K562 (cell line): ENCODE data around the gene FAM53A. TPM values are rescaled to one million over a fixed set of nuclear protein-coding genes. Genes with fewer than 3 reads are reported as not detected.

Experiments used
- ATAC-seq: fragments of 200-7000 bp; cut with Tn5 transposase; 3 replicates; pipeline ENCODE4 v1.9.1; 2020; ENCODE audit warnings: moderate library complexity
- BruUV-seq: library from RNA; stranded (reverse); fragments of 400-500 nt; replicated peaks from 2 replicates; lab custom pipeline; 2021; lab: Mats Ljungman, UMichigan
- CTCF ChIA-PET: fragments of 300-600 bp; formaldehyde crosslinking; extraction: SDS; loops from one replicate; lab custom pipeline; 2021; ENCODE audit warnings: low intra/inter-chr PET ratio; lab: Yijun Ruan, JAX
- POLR2A ChIA-PET: fragments of 300-600, 350-650 bp; sonication (Branson Sonifier 250); formaldehyde crosslinking; extraction: SDS; loops from one replicate; lab custom pipeline; 2021; ENCODE audit warnings: antibody characterized with exemption, inconsistent platforms; lab: Yijun Ruan, JAX
- DNase-seq, 4 experiments: peaks; one replicate each; pipeline versions ENCODE4 v3.0.0 to v3.0.0-alpha.2; 2011 to 2018; ENCODE audit warnings: low spot score in 3 of 4, mixed read lengths in 3 of 4; ENCODE audit errors: extremely low read depth in 1 of 4
- FAIRE-seq: peaks from 2 replicates; lab custom pipeline; 2011; peaks lifted over from hg19 to GRCh38; lab: Jason Lieb, UNC
- H2AFZ ChIP-seq: 2 replicates; pipeline ENCODE4 v1.6.0; 2011; ENCODE audit warnings: low read depth, low read length, control low read depth, inconsistent platforms
- H3K27ac ChIP-seq: fragments of 200-600 bp; 3 replicates; pipeline ENCODE4 v1.8.0; 2011; ENCODE audit warnings: low read depth, mild to moderate bottlenecking, control low read depth, inconsistent platforms, low read length, moderate library complexity, mixed read lengths; ENCODE audit errors: extremely low read depth
- H3K27me3 ChIP-seq, 2 experiments: fragments of 300-600 bp in 1 of 2; 2 replicates in 1 of 2; 3 replicates in 1 of 2; pipeline versions ENCODE4 v1.6.0 to v1.8.0; 2011; ENCODE audit warnings: inconsistent platforms in 2 of 2, low read length in 2 of 2, mild to moderate bottlenecking in 1 of 2, mixed read lengths in 1 of 2, moderate library complexity in 1 of 2; ENCODE audit not compliant: control insufficient read depth in 2 of 2, insufficient read depth in 2 of 2
- H3K36me3 ChIP-seq: fragments of 300-600 bp; 3 replicates; pipeline ENCODE4 v1.8.0; 2011; ENCODE audit warnings: mild to moderate bottlenecking, low read length, inconsistent platforms; ENCODE audit not compliant: control insufficient read depth, insufficient read depth
- H3K4me1 ChIP-seq, 2 experiments: fragments of 200-600 bp in 1 of 2; replicated peaks in 1 of 2; 2 replicates in 1 of 2; 3 replicates in 1 of 2; pipeline versions ENCODE4 v1.5.1 to v1.8.0; 2011; ENCODE audit warnings: inconsistent platforms in 2 of 2, low read length in 2 of 2, mild to moderate bottlenecking in 1 of 2, mixed read lengths in 1 of 2, moderate library complexity in 1 of 2; ENCODE audit not compliant: control insufficient read depth in 2 of 2, insufficient read depth in 2 of 2
- H3K4me2 ChIP-seq: 2 replicates; pipeline ENCODE4 v1.6.1; 2011; ENCODE audit warnings: low read length, control low read depth, inconsistent platforms, mixed read lengths; ENCODE audit not compliant: insufficient read depth
- H3K4me3 ChIP-seq: fragments of 200-600 bp; sonication (generic), shearing (Covaris generic); 2 replicates; pipeline ENCODE4 v1.5.1; 2016; ENCODE audit warnings: control low read depth, inconsistent platforms
- H3K79me2 ChIP-seq: fragments of 200-600 bp; 3 replicates; pipeline ENCODE4 v1.8.0; 2011; ENCODE audit warnings: low read length, inconsistent platforms; ENCODE audit not compliant: control insufficient read depth, insufficient read depth
- H3K9ac ChIP-seq, 2 experiments: 2 replicates each; pipeline versions ENCODE4 v1.6.0 to v1.6.1; 2011; ENCODE audit warnings: low read depth in 2 of 2, low read length in 2 of 2, control low read depth in 1 of 2, inconsistent platforms in 1 of 2, mild to moderate bottlenecking in 1 of 2, mixed read lengths in 1 of 2; ENCODE audit not compliant: insufficient read depth in 1 of 2
- H3K9me1 ChIP-seq: one replicate; pipeline ENCODE4 v1.6.0; 2011; ENCODE audit warnings: inconsistent platforms, mild to moderate bottlenecking, low read length, moderate library complexity; ENCODE audit not compliant: control insufficient read depth, insufficient read depth
- H3K9me3 ChIP-seq: replicated peaks from 2 replicates; pipeline ENCODE4 v1.5.1; 2011; ENCODE audit warnings: low read depth, low read length, inconsistent platforms; ENCODE audit not compliant: control insufficient read depth, insufficient read depth
- H4K20me1 ChIP-seq: replicated peaks from 2 replicates; pipeline ENCODE4 v1.6.1; 2011; ENCODE audit warnings: low read length, inconsistent platforms, mixed read lengths; ENCODE audit not compliant: control insufficient read depth, insufficient read depth
- ARID2 ChIP-seq: fragments of 450-650 bp; IDR thresholded peaks from 2 replicates; pipeline ENCODE4 v1.6.1; 2017; ENCODE audit warnings: antibody characterized with exemption, mild to moderate bottlenecking
- CEBPB ChIP-seq: fragments of 450-650 bp; IDR thresholded peaks from 2 replicates; pipeline ENCODE4 v1.6.1; 2016; ENCODE audit warnings: missing genetic modification characterization, missing compliant biosample characterization
- FOXA1 ChIP-seq: fragments of 450-650 bp; IDR thresholded peaks from 2 replicates; pipeline ENCODE4 v1.6.1; 2016; ENCODE audit warnings: mild to moderate bottlenecking, borderline replicate concordance
- FOXM1 ChIP-seq, 2 experiments: fragments of 450-650 bp in 1 of 2; sonication (generic) in 1 of 2; formaldehyde crosslinking in 1 of 2; IDR thresholded peaks; 2 replicates each; pipeline versions ENCODE4 v1.6.1 to v1.9.0; 2017 to 2022; ENCODE audit warnings: low read depth in 2 of 2, mild to moderate bottlenecking in 2 of 2, missing genetic modification reagents in 1 of 2, moderate library complexity in 1 of 2
- GATAD2B ChIP-seq: fragments of 450-650 bp; IDR thresholded peaks from 2 replicates; pipeline ENCODE4 v1.6.1; 2017; ENCODE audit warnings: mild to moderate bottlenecking, borderline replicate concordance
- HNRNPK ChIP-seq: fragments of 200-400 bp; formaldehyde crosslinking; IDR thresholded peaks from one replicate; pipeline ENCODE4 v1.6.1; 2018; ENCODE audit warnings: mild to moderate bottlenecking, low read depth, low read length; ENCODE audit not compliant: poor library complexity, severe bottlenecking
- IRF2 ChIP-seq: sonication (generic); formaldehyde crosslinking; IDR thresholded peaks from 2 replicates; pipeline ENCODE4 v1.8.1; 2022; ENCODE audit warnings: mild to moderate bottlenecking, missing genetic modification reagents
- NONO ChIP-seq, 2 experiments: fragments of 200-400 bp in 1 of 2; fragments of 450-650 bp in 1 of 2; formaldehyde crosslinking in 1 of 2; IDR thresholded peaks; 2 replicates each; pipeline ENCODE4 v1.6.1; 2017; ENCODE audit warnings: low read depth in 2 of 2, mild to moderate bottlenecking in 2 of 2, moderate library complexity in 2 of 2, low read length in 1 of 2
- SIN3B ChIP-seq: fragments of 450-650 bp; IDR thresholded peaks from 2 replicates; pipeline ENCODE4 v1.6.1; 2017; ENCODE audit warnings: low read depth, mild to moderate bottlenecking, moderate library complexity
- SRF ChIP-seq, 2 experiments: fragments of 250-450, 450-650 bp in 1 of 2; sonication (Bioruptor Pico) in 1 of 2; sonication (generic) in 1 of 2; formaldehyde crosslinking; IDR thresholded peaks; 2 replicates each; pipeline versions ENCODE4 v1.5.0 to v1.5.1; 2020 to 2022; ENCODE audit warnings: mild to moderate bottlenecking in 1 of 2, missing genetic modification reagents in 1 of 2
- ZNF133 ChIP-seq: fragments of 250-450 bp; sonication (Bioruptor Pico); IDR thresholded peaks from 2 replicates; pipeline ENCODE4 v1.4.0; 2020; ENCODE audit warnings: mild to moderate bottlenecking
- ZNF175 ChIP-seq: fragments of 200-800 bp; sonication (Bioruptor generic); IDR thresholded peaks from 2 replicates; pipeline ENCODE4 v1.6.1; 2016; ENCODE audit warnings: low read depth, mild to moderate bottlenecking, missing genetic modification characterization, missing compliant biosample characterization
- ZNF217 ChIP-seq: sonication (generic); formaldehyde crosslinking; IDR thresholded peaks from 2 replicates; pipeline ENCODE4 v1.8.0; 2022; ENCODE audit warnings: mild to moderate bottlenecking, missing genetic modification reagents
- WGBS: fragments of 100-300 bp; shearing (Covaris generic); methylation state at CpG from one replicate; pipeline ENCODE4 v1.1.6; 2016; ENCODE audit warnings: low coverage, mixed read lengths; ENCODE audit not compliant: insufficient coverage; ENCODE audit errors: missing lambda C conversion rate; 5-methylcytosine and 5-hydroxymethylcytosine counted together
- in situ Hi-C: fragments of 300-500 bp; cut with MboI; formaldehyde crosslinking; loops from 4 replicates; pipeline ENCODE4 v1.15.0; 2018; ENCODE audit warnings: inconsistent platforms, mixed read lengths
- intact Hi-C: fragments of 100-400 bp; cut with micrococcal nuclease; formaldehyde crosslinking; loops from 2 replicates; pipeline ENCODE4 v1.14.2; 2022
- polyA plus RNA-seq, 8 experiments: library from polyadenylated mRNA; depleted of rRNA in 4 of 8; stranded (reverse) in 5 of 8; unstranded in 3 of 8; fragments of >200 nt; fragmentation: Nextera tagmentation in 2 of 8; fragmentation: Illumina TruSeq in 1 of 8; extraction: Ambion mirVana in 2 of 8; extraction: Trizol in 1 of 8; gene quantifications; 2 replicates each; pipeline versions ENCODE4 v1.2.1 to v1.2.3, GENCODE V29; 2011 to 2014; ENCODE audit warnings: inconsistent platforms in 1 of 8, missing spikeins in 1 of 8
- total RNA-seq, 7 experiments: library from RNA; depleted of rRNA in 6 of 7; stranded (reverse); fragments of >200 nt in 6 of 7; fragmentation: Illumina TruSeq in 2 of 7; extraction: Trizol in 2 of 7; gene quantifications; 2 replicates each; pipeline versions ENCODE4 v1.2.1 to v1.2.3, GENCODE V29; 2011 to 2021; ENCODE audit warnings: low replicate concordance in 1 of 7
- TF ChIP-seq, protein P1 (sequence below): sonication (generic); formaldehyde crosslinking; IDR thresholded peaks from 2 replicates; pipeline ENCODE4 v1.9.0; 2022; ENCODE audit warnings: mild to moderate bottlenecking, missing genetic modification reagents
- TF ChIP-seq, protein P2 (sequence below): sonication (generic); formaldehyde crosslinking; IDR thresholded peaks from 2 replicates; pipeline ENCODE4 v1.8.1; 2023; ENCODE audit warnings: mild to moderate bottlenecking, missing genetic modification reagents
- TF ChIP-seq, protein P3 (sequence below): sonication (generic); formaldehyde crosslinking; IDR thresholded peaks from 2 replicates; pipeline ENCODE4 v1.8.0; 2022; ENCODE audit warnings: missing genetic modification reagents, mild to moderate bottlenecking, moderate library complexity, borderline replicate concordance

The FAM53A gene
- total and polyA plus RNA-seq, 9 of the 15 experiments (the other 6 are each of a cell fraction or from before 2014, with no cell fraction given), result 0.53 to 2.7 (median 1.4) TPM; not detected in 2

DNA sequence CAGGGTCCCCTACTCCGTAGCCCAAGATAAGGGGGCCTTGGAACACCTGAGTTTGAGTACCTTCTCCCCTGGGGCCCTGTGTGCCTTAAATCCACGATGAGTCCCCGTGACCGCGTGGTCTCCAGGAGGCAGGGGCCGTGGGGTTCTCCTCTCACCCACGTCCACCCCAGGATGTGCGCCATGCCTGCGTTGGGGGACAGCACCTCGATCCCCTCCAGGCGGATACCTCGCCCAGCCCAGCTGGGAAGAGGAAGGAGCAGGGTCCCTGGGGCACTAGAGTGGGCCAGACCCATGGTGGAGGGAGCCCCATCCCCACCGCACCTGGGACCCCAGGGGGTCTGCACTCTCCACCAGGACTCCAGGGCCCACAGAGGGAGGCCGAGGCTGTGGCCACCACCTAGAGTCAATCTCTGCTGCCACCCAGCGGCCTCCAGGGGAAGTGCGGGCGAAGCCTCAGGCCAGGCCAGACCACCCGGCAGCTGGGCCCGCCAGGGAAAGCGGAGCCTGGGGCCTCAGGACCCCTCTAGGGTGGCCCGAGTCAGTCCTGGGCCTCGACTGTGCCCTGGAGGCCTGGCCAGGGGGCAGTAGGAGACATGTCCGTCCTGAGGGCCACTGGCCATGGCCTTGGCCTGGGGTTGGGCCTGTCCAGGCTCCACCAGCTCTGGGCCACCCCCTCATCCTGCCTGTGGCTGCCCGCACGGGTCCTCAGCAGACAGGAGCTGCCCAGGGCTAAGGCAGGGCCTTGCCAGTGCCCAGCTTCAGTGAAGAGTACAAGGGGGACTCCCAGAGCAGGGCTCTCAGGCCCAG, 55.0 kb downstream of the FAM53A start:
- intact Hi-C loops (loop anchor here (2.0 kb wide), 1 partner anchor 272 kb away; no protein-coding TSS in a partner anchor), in situ Hi-C loops (loop anchor here (5.0 to 10.0 kb wide), 2 partner anchors 277 to 494 kb away; no protein-coding TSS in a partner anchor)
- no peaks in the 10 kb centered on the region for H3K79me2 ChIP-seq
- DNase-seq, result peak; percentile 72 to 88 (median 83)
- H3K4me2 ChIP-seq, result no peak overlapping the region
- H3K4me3 ChIP-seq, result no peak overlapping the region
- peaks cover 12 to 36% of the 10 kb centered on the region in 2 experiments; a peak in 4 of 5 replicates for H3K4me1 ChIP-seq
- no peaks in the 10 kb centered on the region for H3K36me3 ChIP-seq
- 6% methylated on average over 16 of the region's 25 CpGs for WGBS
- CTCF ChIA-PET, result interaction anchor here (0.7 to 1.7 kb wide), 2 partner anchors 273 to 464 kb away, joined by 3 to 7 read pairs; no protein-coding TSS in a partner anchor
- H4K20me1 ChIP-seq, result 0 out of 2 replicates have a peak, but pooled peaks cover 4% of the 10 kb centered on the region
- peak; percentile 96 for ATAC-seq
- peaks cover 0 to 5% of the 10 kb centered on the region in 2 experiments; a peak in 1 of 5 replicates for H3K27me3 ChIP-seq
- H2AFZ ChIP-seq, result no peak overlapping the region
- peak; percentile 75 for FAIRE-seq
- H3K27ac ChIP-seq, result no peak overlapping the region
- no peaks in the 10 kb centered on the region for H3K9me1 ChIP-seq
- POLR2A ChIA-PET, result interaction anchor here (0.6 to 0.9 kb wide), 3 partner anchors 25 to 102 kb away, joined by 3 read pairs; no protein-coding TSS in a partner anchor
- H3K9ac ChIP-seq, result peak overlapping the region in 1 of 2 experiments; percentile 67; a peak in 1 of 4 replicates
- BruUV-seq, result no TSS peak
- no peaks in the 10 kb centered on the region; the same call in 1 of the 2 replicates for H3K9me3 ChIP-seq
- no peak for TF ChIP-seq IRF2 (CRISPR knock-in tag)
- TF ChIP-seq SIN3B, result no peak
- TF ChIP-seq, protein P1, sequence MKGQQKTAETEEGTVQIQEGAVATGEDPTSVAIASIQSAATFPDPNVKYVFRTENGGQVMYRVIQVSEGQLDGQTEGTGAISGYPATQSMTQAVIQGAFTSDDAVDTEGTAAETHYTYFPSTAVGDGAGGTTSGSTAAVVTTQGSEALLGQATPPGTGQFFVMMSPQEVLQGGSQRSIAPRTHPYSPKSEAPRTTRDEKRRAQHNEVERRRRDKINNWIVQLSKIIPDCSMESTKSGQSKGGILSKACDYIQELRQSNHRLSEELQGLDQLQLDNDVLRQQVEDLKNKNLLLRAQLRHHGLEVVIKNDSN (CRISPR knock-in tag), result no peak
- TF ChIP-seq HNRNPK, result no peak
- no peak for TF ChIP-seq ZNF175 (CRISPR knock-in tag)
- TF ChIP-seq GATAD2B, result peak; percentile 42; the same call in 1 of the 2 replicates
- TF ChIP-seq, protein P2, sequence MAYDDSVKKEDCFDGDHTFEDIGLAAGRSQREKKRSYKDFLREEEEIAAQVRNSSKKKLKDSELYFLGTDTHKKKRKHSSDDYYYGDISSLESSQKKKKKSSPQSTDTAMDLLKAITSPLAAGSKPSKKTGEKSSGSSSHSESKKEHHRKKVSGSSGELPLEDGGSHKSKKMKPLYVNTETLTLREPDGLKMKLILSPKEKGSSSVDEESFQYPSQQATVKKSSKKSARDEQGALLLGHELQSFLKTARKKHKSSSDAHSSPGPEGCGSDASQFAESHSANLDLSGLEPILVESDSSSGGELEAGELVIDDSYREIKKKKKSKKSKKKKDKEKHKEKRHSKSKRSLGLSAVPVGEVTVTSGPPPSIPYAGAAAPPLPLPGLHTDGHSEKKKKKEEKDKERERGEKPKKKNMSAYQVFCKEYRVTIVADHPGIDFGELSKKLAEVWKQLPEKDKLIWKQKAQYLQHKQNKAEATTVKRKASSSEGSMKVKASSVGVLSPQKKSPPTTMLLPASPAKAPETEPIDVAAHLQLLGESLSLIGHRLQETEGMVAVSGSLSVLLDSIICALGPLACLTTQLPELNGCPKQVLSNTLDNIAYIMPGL (CRISPR knock-in tag), result no peak
- peak in 1 of 2 experiments; percentile 37; a peak in 1 of 4 replicates for TF ChIP-seq SRF (CRISPR knock-in tag; IDR thresholded peaks at IDR 0.05)
- peak; percentile 27; the same call in 1 of the 2 replicates for TF ChIP-seq ARID2
- TF ChIP-seq, protein P3, sequence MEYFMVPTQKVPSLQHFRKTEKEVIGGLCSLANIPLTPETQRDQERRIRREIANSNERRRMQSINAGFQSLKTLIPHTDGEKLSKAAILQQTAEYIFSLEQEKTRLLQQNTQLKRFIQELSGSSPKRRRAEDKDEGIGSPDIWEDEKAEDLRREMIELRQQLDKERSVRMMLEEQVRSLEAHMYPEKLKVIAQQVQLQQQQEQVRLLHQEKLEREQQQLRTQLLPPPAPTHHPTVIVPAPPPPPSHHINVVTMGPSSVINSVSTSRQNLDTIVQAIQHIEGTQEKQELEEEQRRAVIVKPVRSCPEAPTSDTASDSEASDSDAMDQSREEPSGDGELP (CRISPR knock-in tag), result peak; percentile 64; the same call in 1 of the 2 replicates
- TF ChIP-seq FOXM1 (IDR thresholded peaks at IDR 0.05; ENCODE audit: low read depth), result no peak
- no peak for TF ChIP-seq FOXM1 (CRISPR knock-in tag; IDR thresholded peaks at IDR 0.05; ENCODE audit: low read depth)
- TF ChIP-seq FOXA1, result no peak
- no peak for TF ChIP-seq CEBPB (tag)
- TF ChIP-seq ZNF133 (CRISPR knock-in tag), result no peak
- peak in 1 of 2 experiments; percentile 43; a peak in 1 of 4 replicates for TF ChIP-seq NONO (IDR thresholded peaks at IDR 0.05; ENCODE audit: low read depth in 2 of 2, low read length in 1 of 2)
- no peak for TF ChIP-seq ZNF217 (CRISPR knock-in tag)
